Smooth muscle cell (in vitro differentiated cells): ENCODE measurements around the gene DPYSL4. TPM values are rescaled to one million over a fixed set of nuclear protein-coding genes. Genes with fewer than 3 reads are reported as not detected.

Source experiments
- DNase-seq: peaks from one replicate; lab custom pipeline; 2025; ENCODE audit not compliant: unreplicated experiment; lab: John Stamatoyannopoulos, UW
- H2AFZ ChIP-seq: fragments of 200-600 bp; sonication (generic); 2 replicates; pipeline ENCODE4 v1.6.0; 2016; ENCODE audit warnings: antibody characterized with exemption, low read depth, mild to moderate bottlenecking
- H3F3A ChIP-seq: fragments of 200-600 bp; sonication (generic); 2 replicates; pipeline ENCODE4 v1.6.0; 2017; ENCODE audit warnings: antibody characterized with exemption, low read depth
- H3K27ac ChIP-seq: fragments of 200-600 bp; sonication (generic); 2 replicates; pipeline ENCODE4 v1.5.1; 2016; ENCODE audit warnings: low read depth, mild to moderate bottlenecking
- H3K27me3 ChIP-seq: fragments of 200-600 bp; sonication (generic); 2 replicates; pipeline ENCODE4 v1.6.1; 2016; ENCODE audit warnings: low read depth, mild to moderate bottlenecking
- H3K36me3 ChIP-seq: fragments of 200-600 bp; sonication (generic); 2 replicates; pipeline ENCODE4 v1.5.1; 2016; ENCODE audit warnings: low read depth
- H3K4me1 ChIP-seq: fragments of 200-600 bp; sonication (generic); 2 replicates; pipeline ENCODE4 v1.5.1; 2016; ENCODE audit warnings: low read depth
- H3K4me2 ChIP-seq: fragments of 200-600 bp; sonication (generic); 2 replicates; pipeline ENCODE4 v1.6.0; 2016; ENCODE audit warnings: mild to moderate bottlenecking
- H3K4me3 ChIP-seq: fragments of 200-600 bp; sonication (generic); 2 replicates; pipeline ENCODE4 v1.5.1; 2016; ENCODE audit warnings: mild to moderate bottlenecking
- H3K79me2 ChIP-seq: fragments of 200-600 bp; sonication (generic); 2 replicates; pipeline ENCODE4 v1.6.0; 2016; ENCODE audit warnings: low read depth, mild to moderate bottlenecking
- H3K9ac ChIP-seq: fragments of 200-600 bp; sonication (generic); 2 replicates; pipeline ENCODE4 v1.6.0; 2016; ENCODE audit warnings: low read depth
- H3K9me3 ChIP-seq: fragments of 200-600 bp; sonication (generic); replicated peaks from 2 replicates; pipeline ENCODE4 v1.5.1; 2016; ENCODE audit warnings: low read depth
- H4K20me1 ChIP-seq: fragments of 200-600 bp; sonication (generic); 2 replicates; pipeline ENCODE4 v1.6.0; 2016; ENCODE audit warnings: low read depth
- WGBS: methylation state at CpG from one replicate; pipeline ENCODE4 v1.1.7; 2016; ENCODE audit warnings: low lambda C conversion rate; 5-methylcytosine and 5-hydroxymethylcytosine counted together
- polyA plus RNA-seq: library from polyadenylated mRNA; unstranded; fragments of >200 nt; fragmentation: Nextera tagmentation; extraction: Ambion mirVana; gene quantifications from 2 replicates; pipeline ENCODE4 v1.2.1, GENCODE V29; 2016
- total RNA-seq: library from RNA; depleted of rRNA; stranded (reverse); fragments of >200 nt; gene quantifications from 2 replicates; pipeline ENCODE4 v1.2.3, GENCODE V29; 2014
- TF ChIP-seq, protein P1 (sequence below): fragments of 200-600 bp; sonication (generic); IDR thresholded peaks from 2 replicates; pipeline ENCODE4 v1.5.1; 2017; ENCODE audit warnings: borderline replicate concordance, mild to moderate bottlenecking, antibody characterized with exemption; ENCODE audit not compliant: insufficient read depth, poor library complexity, severe bottlenecking

DPYSL4 gene
- total and polyA plus RNA-seq, 2 experiments from 2014 or later, result 6.0 to 7.4 TPM

DNA sequence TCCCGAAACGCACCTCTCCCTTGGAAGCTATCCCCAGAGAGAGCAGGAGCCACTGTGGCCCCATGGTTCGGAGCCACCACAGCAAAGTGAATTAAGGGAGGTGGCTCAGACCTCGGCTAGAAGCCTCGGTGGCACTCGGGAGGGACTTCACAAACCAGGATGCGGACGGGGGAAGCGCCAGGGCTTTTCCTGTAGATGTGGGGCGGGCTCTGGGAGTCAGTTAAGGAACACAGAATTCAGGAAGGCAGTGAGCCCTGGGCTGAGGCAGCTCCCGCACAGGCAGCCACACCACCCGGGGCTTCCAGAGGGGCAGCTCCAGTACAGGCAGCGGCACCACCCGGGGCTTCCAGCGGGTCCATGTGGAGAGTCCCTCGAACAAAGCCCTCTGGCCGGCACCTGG, 42.7 kb upstream of the DPYSL4 start:
- no peaks in the 10 kb centered on the region for H3K4me1 ChIP-seq
- H3K36me3 ChIP-seq, result no peaks in the 10 kb centered on the region
- no peaks in the 10 kb centered on the region for H3K27me3 ChIP-seq
- H2AFZ ChIP-seq, result no peak overlapping the region
- no peaks in the 10 kb centered on the region for H3K9me3 ChIP-seq
- no peak overlapping the region for H3K9ac ChIP-seq
- no peaks in the 10 kb centered on the region for H3F3A ChIP-seq
- TF ChIP-seq, protein P1, sequence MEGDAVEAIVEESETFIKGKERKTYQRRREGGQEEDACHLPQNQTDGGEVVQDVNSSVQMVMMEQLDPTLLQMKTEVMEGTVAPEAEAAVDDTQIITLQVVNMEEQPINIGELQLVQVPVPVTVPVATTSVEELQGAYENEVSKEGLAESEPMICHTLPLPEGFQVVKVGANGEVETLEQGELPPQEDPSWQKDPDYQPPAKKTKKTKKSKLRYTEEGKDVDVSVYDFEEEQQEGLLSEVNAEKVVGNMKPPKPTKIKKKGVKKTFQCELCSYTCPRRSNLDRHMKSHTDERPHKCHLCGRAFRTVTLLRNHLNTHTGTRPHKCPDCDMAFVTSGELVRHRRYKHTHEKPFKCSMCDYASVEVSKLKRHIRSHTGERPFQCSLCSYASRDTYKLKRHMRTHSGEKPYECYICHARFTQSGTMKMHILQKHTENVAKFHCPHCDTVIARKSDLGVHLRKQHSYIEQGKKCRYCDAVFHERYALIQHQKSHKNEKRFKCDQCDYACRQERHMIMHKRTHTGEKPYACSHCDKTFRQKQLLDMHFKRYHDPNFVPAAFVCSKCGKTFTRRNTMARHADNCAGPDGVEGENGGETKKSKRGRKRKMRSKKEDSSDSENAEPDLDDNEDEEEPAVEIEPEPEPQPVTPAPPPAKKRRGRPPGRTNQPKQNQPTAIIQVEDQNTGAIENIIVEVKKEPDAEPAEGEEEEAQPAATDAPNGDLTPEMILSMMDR, result no peak
- H3K4me3 ChIP-seq, result no peak overlapping the region
- H3K27ac ChIP-seq, result no peak overlapping the region
- no peak for DNase-seq
- H3K4me2 ChIP-seq, result no peak overlapping the region
- 85% methylated on average over 17 of the region's 17 CpGs for WGBS
- H3K79me2 ChIP-seq, result no peaks in the 10 kb centered on the region
- H4K20me1 ChIP-seq, result no peaks in the 10 kb centered on the region

DNA sequence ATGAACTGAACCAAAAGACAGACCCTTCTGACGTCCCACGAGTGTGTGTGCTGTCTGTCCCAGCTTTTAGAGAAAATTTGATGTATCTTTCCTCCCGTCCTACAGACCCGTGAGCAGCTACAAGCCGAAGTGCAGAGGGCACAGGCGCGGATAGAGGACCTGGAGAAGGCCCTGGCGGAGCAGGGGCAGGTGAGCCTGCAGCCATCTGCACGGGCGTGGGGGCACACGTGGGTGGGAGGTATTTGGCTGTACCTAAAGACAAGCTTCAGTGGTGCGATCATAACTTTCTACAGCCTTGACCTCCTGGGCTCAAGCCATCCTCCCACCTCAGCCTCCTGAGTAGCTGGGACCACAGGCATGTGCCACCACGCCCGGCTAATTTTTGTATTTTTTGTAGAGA, 41.7 kb upstream of the DPYSL4 start:
- H3K9me3 ChIP-seq, result no peaks in the 10 kb centered on the region
- H3K27ac ChIP-seq, result no peak overlapping the region
- TF ChIP-seq, protein P1, result no peak
- no peak for DNase-seq
- H3K79me2 ChIP-seq, result no peaks in the 10 kb centered on the region
- no peak overlapping the region for H3K4me2 ChIP-seq
- H3K9ac ChIP-seq, result no peak overlapping the region
- no peaks in the 10 kb centered on the region for H4K20me1 ChIP-seq
- H2AFZ ChIP-seq, result no peak overlapping the region
- no peaks in the 10 kb centered on the region for H3K36me3 ChIP-seq
- no peak overlapping the region for H3K4me3 ChIP-seq
- 91% methylated on average over 14 of the region's 14 CpGs for WGBS
- H3F3A ChIP-seq, result no peaks in the 10 kb centered on the region
- no peaks in the 10 kb centered on the region for H3K27me3 ChIP-seq
- no peaks in the 10 kb centered on the region for H3K4me1 ChIP-seq

DNA sequence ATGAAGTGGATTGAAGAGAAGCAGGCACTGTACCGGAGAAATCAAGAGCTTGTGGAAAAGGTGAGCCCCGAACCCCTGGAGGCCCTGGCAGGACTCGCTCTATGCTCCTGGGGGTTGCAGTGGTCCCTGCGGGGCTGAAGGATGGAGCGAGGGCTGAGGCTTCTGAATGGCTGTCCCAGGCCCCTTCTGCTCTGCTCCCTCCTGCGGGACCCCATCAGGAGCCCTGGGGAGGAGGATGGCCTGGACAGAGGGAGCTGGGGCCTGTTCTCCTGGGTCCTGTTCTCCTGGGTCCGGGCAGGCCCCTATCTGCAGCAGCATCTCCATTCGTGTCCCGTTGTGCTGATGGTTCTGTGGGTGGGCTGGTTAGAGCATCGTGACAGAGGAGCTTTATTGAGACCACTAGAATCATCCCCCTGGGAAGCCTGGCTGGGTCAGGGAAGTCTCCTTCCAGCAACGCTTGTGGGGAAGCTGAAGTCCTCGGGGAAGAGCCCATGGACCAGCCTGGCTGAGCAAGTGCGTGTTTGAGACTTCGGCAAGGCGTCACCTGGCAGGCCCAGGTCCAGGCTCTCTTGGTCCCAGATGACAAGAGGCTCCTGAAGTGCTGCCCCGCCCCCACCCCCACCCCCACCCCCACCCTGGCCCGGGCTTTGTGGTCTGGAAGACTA, 41.1 kb upstream of the DPYSL4 start:
- no peak for DNase-seq
- H3K4me2 ChIP-seq, result no peak overlapping the region

More for the DNA sequence above, 41.1 kb upstream of the DPYSL4 start:
- Histone ChIP-seq H3K27ac (no peak overlapping the region), H3K79me2 (no peaks in the 10 kb centered on the region), H3K9ac (no peak overlapping the region), H3K9me3 (no peaks in the 10 kb centered on the region), H3K36me3 (no peaks in the 10 kb centered on the region), H4K20me1 (no peaks in the 10 kb centered on the region), H3K27me3 (no peaks in the 10 kb centered on the region), H3F3A (no peaks in the 10 kb centered on the region), H3K4me1 (no peaks in the 10 kb centered on the region), H2AFZ (no peak overlapping the region), H3K4me3 (no peak overlapping the region)
- WGBS, result 84% methylated on average over 17 of the region's 17 CpGs
- TF ChIP-seq, protein P1, result no peak
